ENCODE results near the gene UBASH3B. TPM values are rescaled to one million over a fixed set of nuclear protein-coding genes. Genes with fewer than 3 reads are reported as not detected.

The UBASH3B gene
- total RNA-seq, 1 experiment from 2014 or later = 8.0 TPM

DNA sequence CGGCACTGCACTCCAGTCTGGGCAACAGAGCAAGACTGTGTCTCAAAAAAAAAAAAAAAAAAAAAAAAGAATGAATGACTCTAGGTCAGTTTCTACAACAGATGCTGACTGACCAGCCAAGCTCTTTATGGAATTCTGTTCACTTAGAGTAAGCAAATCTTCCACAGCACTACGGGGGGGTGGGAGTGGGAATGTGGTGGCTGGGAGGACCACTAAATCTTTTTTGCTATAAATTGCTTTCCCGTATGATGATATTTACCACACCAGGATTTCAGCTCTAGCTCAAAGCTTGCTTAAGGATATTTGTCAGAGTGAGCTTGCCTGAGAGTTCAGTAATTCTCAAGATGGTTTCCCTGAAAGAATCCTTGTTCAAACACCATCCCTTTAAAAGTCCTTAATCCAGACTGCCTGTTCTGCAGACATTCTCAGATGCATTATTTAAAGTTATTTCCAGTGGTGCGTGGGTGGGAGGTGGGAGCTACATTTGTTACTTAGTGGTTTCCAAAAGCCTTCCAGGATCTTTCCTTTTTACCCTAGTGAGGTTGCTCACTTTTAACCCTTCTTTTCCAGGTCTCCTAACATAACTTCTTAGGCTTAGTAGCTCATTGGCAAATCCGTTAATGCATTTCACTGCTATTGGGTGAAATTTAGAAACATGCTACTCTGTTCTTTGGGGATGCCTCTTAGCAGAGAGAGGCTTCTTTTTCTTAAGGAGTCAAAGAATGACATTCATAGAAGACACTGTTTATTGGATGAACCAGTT lies 65.9 kb downstream of the UBASH3B start:
- H2AK5ac ChIP-seq (ENCODE audit: insufficient read length, low read length) = no peak overlapping the region
- Mint-ChIP-seq H3K27me3 (ENCODE audit: low read depth) (peaks cover 4% of the 10 kb centered on the region), H3K9me3 (no peaks in the 10 kb centered on the region), H3K27ac (no peak overlapping the region), H3K4me3 (no peak overlapping the region), H3K36me3 (ENCODE audit: insufficient read depth in 1 of 3, low read depth in 3 of 3) (no peaks in the 10 kb centered on the region), H3K4me1 (peaks cover 19 to 26% of the 10 kb centered on the region in 2 experiments)
- H3K4ac ChIP-seq (ENCODE audit: low read depth, low read length) = no peak overlapping the region
- no peak overlapping the region for H3K56ac ChIP-seq (ENCODE audit: insufficient read length, low read depth, low read length)
- H2BK15ac ChIP-seq (ENCODE audit: low read depth, low read length) = no peak overlapping the region
- H2BK5ac ChIP-seq (ENCODE audit: insufficient read length, low read length) = no peak overlapping the region
- no peak overlapping the region for H3K23ac ChIP-seq (ENCODE audit: insufficient read length, low read depth, low read length)
- no peak overlapping the region for H3K4me2 ChIP-seq (ENCODE audit: insufficient read depth, insufficient read length, low read length)
- no peaks in the 10 kb centered on the region for H3K79me2 ChIP-seq (ENCODE audit: insufficient read depth, low read length)
- no peak overlapping the region for H4K8ac ChIP-seq (replicated peaks; ENCODE audit: insufficient read length, low read depth, low read length)
- H3K14ac ChIP-seq (ENCODE audit: insufficient read depth, low read length) = no peak overlapping the region
- H4K91ac ChIP-seq (ENCODE audit: insufficient read length, low read depth, low read length) = no peak overlapping the region
- no peak for DNase-seq
- no peak overlapping the region for H2BK12ac ChIP-seq (ENCODE audit: insufficient read length, low read depth, low read length)
- H3K4me1 ChIP-seq (ENCODE audit: insufficient read depth, low read length) = peaks cover 7% of the 10 kb centered on the region
- no peaks in the 10 kb centered on the region for H3K27me3 ChIP-seq (ENCODE audit: insufficient read depth, low read length)
- no peak overlapping the region for H3K27ac ChIP-seq (ENCODE audit: insufficient read length, low read depth, low read length)
- H4K20me1 ChIP-seq (ENCODE audit: control insufficient read depth, insufficient read depth, insufficient read length) = no peaks in the 10 kb centered on the region
- no peak overlapping the region for H2AFZ ChIP-seq (ENCODE audit: low read length)
- H3K23me2 ChIP-seq (ENCODE audit: insufficient read length, low read depth, low read length, poor library complexity, severe bottlenecking) = no peaks in the 10 kb centered on the region
- H3T11ph ChIP-seq (ENCODE audit: low read length) = no peak overlapping the region
- H2BK120ac ChIP-seq (ENCODE audit: low read depth, low read length, poor library complexity, severe bottlenecking) = no peak overlapping the region
- no peaks in the 10 kb centered on the region for H3K9me3 ChIP-seq (ENCODE audit: control insufficient read depth, low read depth, low read length)
- no peaks in the 10 kb centered on the region for H3K79me1 ChIP-seq (ENCODE audit: insufficient read depth, low read depth, low read length, poor library complexity, severe bottlenecking)
- WGBS (ENCODE audit: extremely low coverage, insufficient read length, low lambda C conversion rate) = no CpG with 5 or more reads among the region's 5 CpGs
- no peak overlapping the region for H3K18ac ChIP-seq (ENCODE audit: insufficient read length, low read depth, low read length)
- H2BK20ac ChIP-seq (ENCODE audit: low read depth, low read length, poor library complexity, severe bottlenecking) = no peak overlapping the region
- TF ChIP-seq, protein P1, sequence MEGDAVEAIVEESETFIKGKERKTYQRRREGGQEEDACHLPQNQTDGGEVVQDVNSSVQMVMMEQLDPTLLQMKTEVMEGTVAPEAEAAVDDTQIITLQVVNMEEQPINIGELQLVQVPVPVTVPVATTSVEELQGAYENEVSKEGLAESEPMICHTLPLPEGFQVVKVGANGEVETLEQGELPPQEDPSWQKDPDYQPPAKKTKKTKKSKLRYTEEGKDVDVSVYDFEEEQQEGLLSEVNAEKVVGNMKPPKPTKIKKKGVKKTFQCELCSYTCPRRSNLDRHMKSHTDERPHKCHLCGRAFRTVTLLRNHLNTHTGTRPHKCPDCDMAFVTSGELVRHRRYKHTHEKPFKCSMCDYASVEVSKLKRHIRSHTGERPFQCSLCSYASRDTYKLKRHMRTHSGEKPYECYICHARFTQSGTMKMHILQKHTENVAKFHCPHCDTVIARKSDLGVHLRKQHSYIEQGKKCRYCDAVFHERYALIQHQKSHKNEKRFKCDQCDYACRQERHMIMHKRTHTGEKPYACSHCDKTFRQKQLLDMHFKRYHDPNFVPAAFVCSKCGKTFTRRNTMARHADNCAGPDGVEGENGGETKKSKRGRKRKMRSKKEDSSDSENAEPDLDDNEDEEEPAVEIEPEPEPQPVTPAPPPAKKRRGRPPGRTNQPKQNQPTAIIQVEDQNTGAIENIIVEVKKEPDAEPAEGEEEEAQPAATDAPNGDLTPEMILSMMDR (conservative IDR thresholded peaks at IDR 0.05) = no peak
- H4K5ac ChIP-seq (ENCODE audit: insufficient read length, low read depth, low read length) = no peak overlapping the region
- H3K9ac ChIP-seq (ENCODE audit: extremely low read depth, insufficient read length, low read length) = no peak overlapping the region
